OCI-LY3 (cell line): ENCODE results near the gene PEBP1.
"Not testable (repeated sequence)": the region's sequence is repeated elsewhere in the genome, so short reads cannot be mapped to it uniquely, and the experiment has no call there.

ENCODE experiments used
- H2AFZ ChIP-seq: fragments of 200-600, 300-600 bp; shearing (Covaris generic); 2 replicates; pipeline ENCODE4 v1.6.0; 2014; ENCODE audit warnings: antibody characterized with exemption, low read depth, low read length
- H3K27ac ChIP-seq: fragments of 200-600, 300-600 bp; sonication (generic); 2 replicates; pipeline ENCODE4 v1.5.1; 2014; ENCODE audit warnings: mild to moderate bottlenecking, low read length, moderate library complexity, mixed read lengths
- H3K27me3 ChIP-seq: fragments of 200-600, 300-600 bp; sonication (generic); 2 replicates; pipeline ENCODE4 v1.6.1; 2014; ENCODE audit warnings: low read depth, low read length, mixed read lengths
- H3K36me3 ChIP-seq: fragments of 200-600, 300-600 bp; sonication (generic); replicated peaks from 2 replicates; pipeline ENCODE3; 2014; ENCODE audit warnings: low read depth, low read length, mixed read lengths
- H3K4me1 ChIP-seq: fragments of 300-600, 200-600 bp; sonication (generic); 2 replicates; pipeline ENCODE4 v1.6.1; 2014; ENCODE audit warnings: low read length, mixed read lengths
- H3K4me2 ChIP-seq: fragments of 200-600, 300-600 bp; sonication (generic); 2 replicates; pipeline ENCODE4 v1.6.1; 2014; ENCODE audit warnings: low read length, mixed read lengths
- H3K4me3 ChIP-seq: fragments of 300-600, 200-600 bp; sonication (generic); 2 replicates; pipeline ENCODE4 v1.5.1; 2014; ENCODE audit warnings: antibody characterized with exemption, mild to moderate bottlenecking, low read length, moderate library complexity
- H3K79me2 ChIP-seq: fragments of 300-600, 200-600 bp; shearing (Covaris generic); 2 replicates; pipeline ENCODE4 v1.6.1; 2014; ENCODE audit warnings: mild to moderate bottlenecking, low read length, mixed read lengths
- H3K9ac ChIP-seq: fragments of 300-600, 200-600 bp; shearing (Covaris generic); 2 replicates; pipeline ENCODE4 v1.6.0; 2014; ENCODE audit warnings: mild to moderate bottlenecking, low read length, moderate library complexity
- H3K9me3 ChIP-seq: fragments of 200-600, 300-600 bp; shearing (Covaris generic); 2 replicates; pipeline ENCODE4 v1.6.1; 2014; ENCODE audit warnings: low read length, mixed read lengths; ENCODE audit not compliant: insufficient read depth
- H4K20me1 ChIP-seq: fragments of 200-600, 300-600 bp; sonication (generic); 2 replicates; pipeline ENCODE4 v1.6.1; 2016; ENCODE audit warnings: low read length, mixed read lengths; ENCODE audit not compliant: insufficient read depth
- EZH2phosphoT487 ChIP-seq: fragments of 200-600 bp; shearing (Covaris generic); IDR thresholded peaks from 2 replicates; pipeline ENCODE4 v1.6.1; 2018; ENCODE audit warnings: antibody characterized with exemption, mixed run types, low read depth
- TF ChIP-seq, protein P1 (sequence below): fragments of 200-600, 300-600 bp; sonication (generic); IDR thresholded peaks from 2 replicates; pipeline ENCODE4 v1.5.1; 2014; ENCODE audit warnings: antibody characterized with exemption, low read length, low read depth

PEBP1 gene

DNA sequence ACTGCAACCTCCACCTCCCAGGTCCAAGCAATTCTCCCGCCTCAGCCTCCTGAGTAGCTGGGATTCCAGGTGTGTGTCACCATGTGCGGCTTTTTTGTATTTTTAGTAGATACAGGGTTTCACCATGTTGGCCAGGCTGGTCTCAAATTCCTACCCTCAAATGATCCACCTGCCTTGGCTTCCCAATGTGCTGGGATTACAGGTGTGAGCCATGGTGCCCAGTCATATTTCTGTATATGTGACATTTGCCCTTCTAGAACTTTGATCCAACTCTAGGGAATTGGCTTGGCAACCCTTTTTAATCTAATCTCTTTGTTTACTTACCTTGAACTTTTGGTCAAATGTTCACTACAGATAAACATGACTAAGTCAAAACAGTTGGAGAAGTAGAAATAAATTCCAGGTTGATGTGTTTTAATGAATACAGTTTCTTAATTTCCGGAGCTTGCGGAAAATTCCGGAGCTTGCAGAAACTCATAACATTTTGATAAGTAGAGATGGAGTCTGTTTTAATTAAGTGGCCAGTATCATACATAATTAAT is 11.5 kb upstream of the PEBP1 start:
- no peaks in the 10 kb centered on the region for H4K20me1 ChIP-seq
- H3K79me2 ChIP-seq = no peaks in the 10 kb centered on the region
- no peak overlapping the region for H3K27ac ChIP-seq
- TF ChIP-seq, protein P1, sequence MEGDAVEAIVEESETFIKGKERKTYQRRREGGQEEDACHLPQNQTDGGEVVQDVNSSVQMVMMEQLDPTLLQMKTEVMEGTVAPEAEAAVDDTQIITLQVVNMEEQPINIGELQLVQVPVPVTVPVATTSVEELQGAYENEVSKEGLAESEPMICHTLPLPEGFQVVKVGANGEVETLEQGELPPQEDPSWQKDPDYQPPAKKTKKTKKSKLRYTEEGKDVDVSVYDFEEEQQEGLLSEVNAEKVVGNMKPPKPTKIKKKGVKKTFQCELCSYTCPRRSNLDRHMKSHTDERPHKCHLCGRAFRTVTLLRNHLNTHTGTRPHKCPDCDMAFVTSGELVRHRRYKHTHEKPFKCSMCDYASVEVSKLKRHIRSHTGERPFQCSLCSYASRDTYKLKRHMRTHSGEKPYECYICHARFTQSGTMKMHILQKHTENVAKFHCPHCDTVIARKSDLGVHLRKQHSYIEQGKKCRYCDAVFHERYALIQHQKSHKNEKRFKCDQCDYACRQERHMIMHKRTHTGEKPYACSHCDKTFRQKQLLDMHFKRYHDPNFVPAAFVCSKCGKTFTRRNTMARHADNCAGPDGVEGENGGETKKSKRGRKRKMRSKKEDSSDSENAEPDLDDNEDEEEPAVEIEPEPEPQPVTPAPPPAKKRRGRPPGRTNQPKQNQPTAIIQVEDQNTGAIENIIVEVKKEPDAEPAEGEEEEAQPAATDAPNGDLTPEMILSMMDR = no peak
- TF ChIP-seq EZH2phosphoT487 = no peak
- H3K4me3 ChIP-seq = no peak overlapping the region
- H3K27me3 ChIP-seq = no peaks in the 10 kb centered on the region
- no peak overlapping the region for H3K4me2 ChIP-seq
- H3K9me3 ChIP-seq = no peaks in the 10 kb centered on the region
- no peak overlapping the region for H2AFZ ChIP-seq
- no peak overlapping the region for H3K9ac ChIP-seq
- H3K4me1 ChIP-seq = no peaks in the 10 kb centered on the region
- no peaks in the 10 kb centered on the region for H3K36me3 ChIP-seq

DNA sequence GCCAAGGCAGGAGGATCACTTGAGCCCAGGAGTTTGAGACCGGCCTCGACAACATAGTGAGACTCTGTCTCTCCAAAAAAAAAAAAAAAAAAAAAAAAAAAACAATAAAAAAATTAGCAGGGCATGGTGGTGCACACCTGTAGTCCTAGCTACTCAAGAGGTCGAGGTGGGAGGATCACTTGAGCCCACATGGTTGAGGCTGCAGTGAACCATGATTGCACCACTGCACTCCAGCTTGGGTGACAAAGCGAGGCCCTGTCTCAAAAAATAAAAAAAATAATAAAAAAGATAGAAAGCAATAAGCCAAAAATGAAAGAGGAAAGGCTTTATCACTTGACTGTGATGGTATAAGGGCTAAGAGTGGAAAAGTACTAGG is 10.2 kb upstream of the PEBP1 start:
- H3K9ac ChIP-seq = no peak overlapping the region
- H2AFZ ChIP-seq = no peak overlapping the region
- no peaks in the 10 kb centered on the region for H4K20me1 ChIP-seq
- no peak for TF ChIP-seq EZH2phosphoT487
- TF ChIP-seq, protein P1 = no peak
- no peaks in the 10 kb centered on the region for H3K9me3 ChIP-seq
- no peaks in the 10 kb centered on the region for H3K79me2 ChIP-seq
- no peaks in the 10 kb centered on the region for H3K4me1 ChIP-seq
- H3K4me3 ChIP-seq = no peak overlapping the region
- H3K4me2 ChIP-seq = no peak overlapping the region
- no peak overlapping the region for H3K27ac ChIP-seq
- H3K27me3 ChIP-seq = no peaks in the 10 kb centered on the region
- no peaks in the 10 kb centered on the region for H3K36me3 ChIP-seq

GRCh38 chr12:118126119-118126757 is 9.7 kb upstream of the PEBP1 start:
- TF ChIP-seq EZH2phosphoT487 = no peak
- TF ChIP-seq, protein P1 = no peak
- Histone ChIP-seq H3K36me3 (no peaks in the 10 kb centered on the region), H2AFZ (no peak overlapping the region), H3K27ac (no peak overlapping the region), H3K9ac (no peak overlapping the region), H3K4me1 (no peaks in the 10 kb centered on the region), H3K79me2 (no peaks in the 10 kb centered on the region), H3K4me2 (no peak overlapping the region), H4K20me1 (no peaks in the 10 kb centered on the region), H3K9me3 (no peaks in the 10 kb centered on the region), H3K4me3 (no peak overlapping the region), H3K27me3 (no peaks in the 10 kb centered on the region)

DNA sequence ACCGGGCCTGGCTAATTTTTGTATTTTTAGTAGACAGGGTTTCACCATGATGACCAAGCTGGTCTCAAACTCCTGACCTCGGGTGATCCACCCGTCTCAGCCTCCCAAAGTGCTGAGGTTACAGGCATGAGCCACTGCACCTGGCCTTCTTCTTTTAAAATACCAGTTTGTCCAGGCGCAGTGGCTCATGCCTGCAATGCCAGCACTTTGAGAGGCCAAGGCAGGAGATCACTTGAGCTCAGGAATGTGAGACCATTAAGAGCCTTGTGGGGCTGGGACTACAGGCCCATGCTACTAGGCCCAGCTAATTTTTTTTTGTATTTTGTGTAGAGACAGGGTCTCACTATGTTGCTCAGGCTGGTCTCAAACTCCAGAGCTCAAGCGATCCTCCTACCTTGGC is 8.1 kb upstream of the PEBP1 start:
- Histone ChIP-seq H3K4me1 (no peaks in the 10 kb centered on the region), H3K27ac (no peak overlapping the region), H3K9ac (no peak overlapping the region), H2AFZ (no peak overlapping the region), H3K36me3 (no peaks in the 10 kb centered on the region), H3K4me2 (no peak overlapping the region), H3K27me3 (no peaks in the 10 kb centered on the region), H3K4me3 (no peak overlapping the region), H3K79me2 (no peaks in the 10 kb centered on the region), H3K9me3 (no peaks in the 10 kb centered on the region), H4K20me1 (no peaks in the 10 kb centered on the region)
- TF ChIP-seq, protein P1 = no peak

- not testable (repeated sequence) for H2AFZ ChIP-seq, H3K4me2 ChIP-seq, H3K79me2 ChIP-seq, H3K4me3 ChIP-seq, H3K9ac ChIP-seq, H4K20me1 ChIP-seq, H3K36me3 ChIP-seq, H3K27me3 ChIP-seq, H3K27ac ChIP-seq, H3K4me1 ChIP-seq, H3K9me3 ChIP-seq
These were observed 6.5 kb upstream of the PEBP1 start for GRCh38 chr12:118129436-118129835.
